NCI-H2171 (cell line): ENCODE results near the gene ETV7.
"Not testable (repeated sequence)": the region's sequence is repeated elsewhere in the genome, so short reads cannot be mapped to it uniquely, and the experiment has no call there.

Source experiments
- DNase-seq: peaks from one replicate; lab custom pipeline; 2025; lab: John Stamatoyannopoulos, UW

Gene ETV7

DNA sequence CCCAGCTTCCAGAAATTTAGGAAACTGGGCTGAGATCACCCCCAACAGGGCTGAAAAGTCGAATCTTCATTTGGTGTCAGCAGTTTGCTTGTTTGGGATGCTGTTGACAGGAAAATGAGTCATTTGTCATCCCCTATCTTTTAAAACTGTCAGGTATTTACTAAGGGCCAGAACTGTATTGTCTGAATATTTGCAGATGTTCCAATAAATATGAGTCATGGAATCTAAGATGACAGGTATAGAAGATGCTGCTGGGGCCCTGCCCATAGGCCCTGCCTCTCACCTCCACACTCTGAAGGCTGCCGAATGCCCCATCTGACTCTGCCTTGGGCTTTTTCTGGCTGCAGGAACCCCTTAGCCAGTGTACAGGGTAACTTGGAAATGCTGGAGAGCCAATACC, 3.9 kb downstream of the ETV7 start:
- DNase-seq = no peak

DNA sequence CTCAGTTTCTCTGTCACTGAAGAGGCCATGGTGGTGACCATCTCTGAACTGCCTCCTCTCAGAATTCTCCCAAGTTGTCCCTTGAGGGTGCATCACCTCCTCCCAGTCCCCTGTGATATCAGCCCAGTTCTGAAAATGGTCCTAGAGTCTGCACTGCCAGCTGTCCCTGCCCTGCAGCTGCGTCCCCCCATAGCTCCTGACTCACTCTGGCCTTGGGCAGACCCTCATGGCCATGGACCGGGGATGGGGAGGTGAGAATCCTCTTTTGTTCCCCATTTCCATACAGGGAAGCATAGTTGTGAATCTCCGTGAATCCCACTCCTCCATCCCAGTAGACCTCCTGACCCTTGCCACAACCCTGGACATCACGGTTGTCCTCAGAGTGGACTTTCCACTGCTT, 4.5 kb downstream of the ETV7 start:
- no peak for DNase-seq

DNA sequence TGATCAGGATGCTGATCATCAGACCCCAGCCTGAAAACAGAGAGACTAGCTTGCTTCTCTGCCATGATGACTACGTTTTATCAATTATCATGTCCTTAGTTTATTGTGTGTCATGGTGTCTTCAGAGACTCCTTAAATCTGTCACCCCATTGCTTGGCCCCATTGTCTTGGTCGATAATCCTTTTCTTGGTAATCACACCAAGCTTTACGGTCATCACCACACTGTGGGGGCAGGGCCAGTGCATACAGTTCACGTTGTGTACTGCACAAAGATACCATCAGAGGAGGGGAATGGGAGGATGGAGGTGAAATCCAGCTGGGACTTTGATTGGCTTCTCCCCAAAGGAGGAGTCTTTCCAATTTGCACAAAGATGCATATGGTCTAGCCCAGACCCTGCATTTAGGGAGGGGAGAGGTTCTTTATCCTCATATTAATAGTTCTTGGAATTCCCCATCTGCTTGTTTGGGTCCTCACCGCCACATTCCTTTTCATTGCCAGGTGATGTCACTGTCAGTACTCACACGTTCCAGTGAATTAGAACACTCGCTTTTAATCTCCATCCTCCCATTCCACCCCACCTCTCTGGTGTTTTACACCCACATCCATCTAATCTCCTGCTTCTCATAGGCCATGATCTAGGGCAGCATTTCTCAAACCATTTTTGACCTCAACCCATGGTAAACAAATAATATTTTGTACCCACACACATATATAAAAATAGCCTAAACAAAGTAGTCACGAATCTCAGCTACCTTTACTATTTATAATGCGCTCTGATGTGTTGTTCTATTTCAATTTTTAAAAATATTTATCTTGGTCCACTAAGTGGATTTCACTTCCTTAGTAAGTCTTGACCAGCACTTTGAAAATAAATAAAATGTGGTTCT, 5.7 kb downstream of the ETV7 start:
- DNase-seq = no peak

DNA sequence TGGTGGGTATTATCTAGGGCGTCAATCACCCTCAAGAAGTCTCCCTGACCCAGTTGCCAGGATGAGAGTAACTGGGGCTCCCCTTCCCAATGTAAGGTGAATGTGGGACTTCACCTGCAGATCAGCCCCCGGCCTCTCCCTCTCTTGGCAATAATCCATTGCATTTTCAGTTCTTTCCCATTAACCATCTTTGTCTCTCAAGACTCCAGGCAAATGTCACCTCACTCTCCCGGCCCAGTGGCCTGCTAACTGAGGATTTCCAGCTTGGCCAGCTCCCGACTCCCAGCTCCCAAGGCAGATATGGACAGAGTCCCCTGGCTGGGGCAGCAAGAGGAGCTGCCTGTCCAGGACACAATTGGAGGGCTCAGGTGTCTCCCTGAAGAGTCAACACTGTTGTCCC, 7.3 kb downstream of the ETV7 start:
- DNase-seq = no peak

DNA sequence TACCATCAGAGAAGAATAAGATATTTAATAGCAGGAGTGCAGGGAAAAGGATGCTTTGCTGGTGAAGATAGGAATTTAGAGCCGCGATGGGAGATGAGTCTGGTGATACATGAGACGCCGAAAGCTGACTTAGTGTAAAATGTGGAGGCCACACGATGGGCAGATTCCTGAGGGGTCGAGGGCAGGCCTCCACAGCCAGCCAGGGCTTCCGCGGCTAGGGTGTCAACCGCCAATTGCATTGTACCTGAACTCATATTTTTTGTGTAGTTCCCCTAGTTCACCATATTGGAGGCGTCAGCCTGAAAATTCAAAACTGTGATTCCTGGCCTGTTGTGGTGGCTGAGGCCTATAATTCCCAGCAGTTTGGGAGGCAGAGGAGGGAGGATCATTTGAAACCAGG, 8.5 kb downstream of the ETV7 start:
- DNase-seq = no peak

DNA sequence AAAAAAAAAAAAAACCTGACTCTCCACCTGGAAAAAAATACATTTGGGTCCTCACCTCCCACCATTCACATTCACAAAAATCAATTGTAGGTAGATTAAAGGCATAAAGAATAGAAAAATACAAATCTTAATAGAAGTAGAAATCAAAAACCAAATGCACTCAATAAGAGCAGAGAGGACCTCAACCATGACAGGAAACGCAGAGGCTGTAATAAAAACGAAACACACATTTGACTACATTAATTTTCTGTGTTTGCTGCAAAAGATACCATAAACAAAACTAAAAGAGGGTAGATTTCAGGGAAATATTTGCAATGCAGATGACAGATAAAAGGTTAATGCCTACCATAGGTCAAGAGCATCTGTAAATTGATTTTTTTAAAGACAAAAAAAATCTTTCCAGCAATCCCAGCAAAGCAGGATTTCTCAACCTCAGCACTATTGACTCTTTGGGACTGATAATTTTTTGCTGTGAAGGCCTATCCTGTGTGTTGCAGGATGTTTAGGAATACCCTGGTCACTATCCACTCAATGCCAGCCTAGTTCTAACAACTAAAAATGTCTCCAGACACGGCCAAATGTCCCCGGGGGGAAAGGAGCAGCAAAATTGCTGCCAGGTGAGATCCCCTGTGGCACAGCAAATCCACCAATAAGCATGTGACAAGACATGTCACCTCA, 9.1 kb downstream of the ETV7 start:
- DNase-seq = no peak

DNA sequence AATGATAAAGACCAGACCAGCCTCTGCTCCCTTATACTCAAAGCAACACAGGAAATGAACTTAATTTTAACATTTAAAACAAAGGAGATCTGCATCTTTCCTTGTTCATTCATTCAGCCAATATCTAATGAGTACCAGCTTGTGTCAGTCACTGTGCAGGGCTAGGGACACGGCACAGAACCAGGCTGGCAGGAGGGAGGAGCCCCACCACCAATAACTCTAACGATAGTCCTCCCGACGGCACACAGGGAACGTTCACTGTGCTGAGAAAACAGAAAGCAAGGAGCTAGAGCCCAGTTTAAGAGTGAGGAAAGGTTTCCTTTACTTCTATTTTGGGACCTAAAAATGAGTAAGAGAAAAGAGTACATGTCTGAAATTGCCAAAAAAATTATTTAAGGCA, 9.9 kb downstream of the ETV7 start:
- no peak for DNase-seq

DNA sequence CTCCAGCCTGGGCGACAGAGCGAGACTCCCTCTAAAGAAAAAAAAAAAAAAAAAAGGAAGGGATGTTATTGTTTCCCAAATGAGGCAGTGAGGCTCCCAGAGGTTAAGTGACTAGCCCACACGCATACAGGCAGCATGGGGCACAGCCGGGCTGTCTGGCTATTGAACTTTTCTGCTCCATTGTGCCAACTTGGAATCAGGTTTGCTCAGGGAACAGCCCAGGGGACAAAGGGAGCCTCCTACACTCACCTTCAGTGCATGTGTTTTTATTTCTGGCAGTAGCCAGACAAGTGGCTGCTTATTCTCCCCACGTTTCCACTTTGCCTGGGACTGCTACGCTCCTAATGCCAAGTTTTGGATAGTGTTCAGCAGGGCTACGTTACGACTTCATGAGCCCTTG, 10.7 kb downstream of the ETV7 start:
- no peak for DNase-seq

DNA sequence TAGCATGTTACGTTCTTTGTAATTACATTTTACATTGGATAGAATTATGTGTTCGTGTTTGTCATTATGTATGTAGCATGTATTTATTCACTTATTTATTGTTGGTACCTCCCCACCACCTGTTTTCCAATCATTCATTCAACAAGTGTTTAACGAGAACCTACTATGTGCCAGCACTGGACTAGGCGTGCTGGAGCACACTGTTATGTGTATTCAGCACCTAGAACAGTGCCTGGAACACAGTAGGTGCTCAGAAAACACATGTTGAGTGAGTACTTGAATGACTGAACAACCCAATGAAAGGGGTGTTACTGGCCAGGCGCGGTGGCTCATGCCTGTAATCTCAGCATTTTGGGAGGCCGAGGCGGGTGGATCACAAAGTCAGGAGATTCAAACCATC, 11.3 kb downstream of the ETV7 start:
- DNase-seq = no peak

DNA sequence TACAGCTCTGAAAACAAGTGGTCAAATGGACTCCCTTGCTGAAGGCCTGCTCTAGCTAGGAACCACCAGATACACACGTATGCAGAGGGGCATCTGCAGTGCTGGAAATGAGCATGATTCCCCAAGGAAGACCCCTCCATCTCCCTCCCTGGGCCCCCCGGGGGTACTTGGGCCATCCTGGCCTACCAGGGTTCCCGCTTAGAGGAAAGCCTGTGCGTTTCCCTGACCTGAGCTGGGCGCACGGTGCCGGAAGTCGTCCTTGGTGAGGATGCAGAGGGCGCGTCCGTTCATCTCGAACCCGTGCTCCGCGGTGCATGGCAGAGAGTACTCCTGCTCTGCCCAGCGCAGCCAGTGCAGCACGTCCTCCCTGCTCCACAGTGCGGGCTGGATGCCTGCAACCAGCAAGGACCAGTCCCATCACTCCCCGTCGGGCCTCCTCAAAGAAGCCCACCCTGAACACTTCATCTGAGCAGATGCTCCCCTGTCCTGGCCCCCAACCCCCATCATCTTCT, 11.8 kb downstream of the ETV7 start:
- DNase-seq = no peak

DNA sequence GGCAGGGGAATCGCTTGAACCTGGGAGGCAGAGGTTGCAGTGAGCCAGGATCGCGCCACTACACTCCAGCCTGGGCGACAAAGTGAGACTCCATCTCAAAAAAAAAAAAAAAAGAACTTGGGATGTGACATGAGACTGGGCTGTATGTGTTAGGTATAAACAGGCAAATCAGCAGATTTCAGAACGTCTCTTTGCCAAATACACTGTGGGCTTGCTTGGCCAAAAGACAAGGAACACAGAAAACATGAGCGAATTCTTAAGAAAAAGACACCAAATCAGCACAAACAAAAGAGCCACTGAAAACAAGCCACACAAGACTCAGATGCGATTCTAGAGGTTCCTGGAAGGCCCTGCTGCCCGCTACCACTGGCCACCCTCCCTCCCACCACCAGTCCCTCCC, 12.5 kb downstream of the ETV7 start:
- no peak for DNase-seq

DNA sequence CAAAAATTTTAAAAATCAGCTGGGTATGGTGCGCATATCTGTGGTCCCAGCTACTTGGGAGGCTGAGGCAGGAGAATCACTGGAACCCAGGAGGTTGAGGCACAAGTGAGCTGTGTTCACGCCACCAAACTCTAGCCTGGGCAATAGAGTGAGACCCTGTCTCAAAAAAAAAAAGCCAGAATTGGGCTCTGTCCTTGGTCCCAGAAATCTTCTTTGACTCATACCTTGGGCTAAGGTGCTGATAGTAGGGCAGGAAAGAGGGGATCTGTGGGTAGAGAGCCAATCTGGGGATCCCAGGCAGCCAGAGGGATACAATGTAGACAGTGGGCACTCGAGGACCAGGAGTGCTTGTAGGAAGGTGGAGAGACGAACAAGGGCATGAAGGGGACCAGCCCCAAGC, 13.3 kb downstream of the ETV7 start:
- no peak for DNase-seq

DNA sequence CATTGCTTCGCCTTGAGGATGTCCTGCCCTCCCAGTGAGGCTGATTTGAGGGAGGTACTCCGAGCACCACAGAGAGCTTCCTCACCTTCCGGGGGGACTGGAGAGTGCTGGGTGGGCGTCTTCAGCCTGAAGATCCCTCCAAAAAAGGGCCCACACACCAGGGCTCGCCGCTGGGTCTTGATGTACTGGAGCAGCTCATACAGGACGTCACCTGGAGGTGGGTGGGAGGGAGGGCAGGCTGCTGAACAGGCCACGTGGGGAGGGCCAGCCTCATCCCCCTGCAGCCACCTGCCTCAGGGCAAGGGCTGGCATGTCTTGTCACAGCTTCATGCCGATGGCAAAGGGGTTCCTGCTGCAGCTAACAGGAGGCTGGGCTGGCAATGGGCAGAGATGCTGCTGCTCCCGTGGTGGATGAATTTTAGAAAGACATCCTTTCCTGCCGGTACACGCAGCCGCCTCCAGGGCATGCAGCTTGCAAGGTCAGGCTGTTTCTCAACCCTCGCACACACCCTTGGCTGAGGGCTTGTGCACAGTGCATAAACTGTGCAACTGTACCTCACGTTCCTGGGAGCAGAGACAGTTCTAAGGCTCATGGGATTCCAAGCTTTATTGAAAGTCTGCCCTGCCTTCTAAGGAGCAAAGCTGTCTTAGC, 14.0 kb downstream of the ETV7 start:
- no peak for DNase-seq

DNA sequence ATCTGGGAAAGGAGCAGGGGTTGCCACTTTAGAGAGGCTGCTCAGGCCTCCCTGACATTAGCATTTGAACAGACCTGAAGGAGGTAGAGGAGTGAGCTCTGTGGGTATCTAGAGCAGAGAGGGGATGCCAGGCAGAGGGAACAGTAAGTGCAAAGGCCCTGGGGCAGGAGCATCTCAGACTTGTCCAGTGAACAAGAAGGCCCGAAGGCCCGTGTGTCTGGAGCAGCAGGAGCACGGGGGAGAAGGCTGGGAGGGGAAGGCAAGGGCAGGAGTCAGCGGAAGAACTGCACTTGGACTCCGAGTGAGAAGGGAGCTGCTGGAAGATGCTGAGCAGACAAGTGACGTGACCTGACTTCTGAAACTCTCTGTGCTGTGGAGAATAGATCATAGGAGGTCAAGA, 15.4 kb downstream of the ETV7 start:
- DNase-seq = no peak

DNA sequence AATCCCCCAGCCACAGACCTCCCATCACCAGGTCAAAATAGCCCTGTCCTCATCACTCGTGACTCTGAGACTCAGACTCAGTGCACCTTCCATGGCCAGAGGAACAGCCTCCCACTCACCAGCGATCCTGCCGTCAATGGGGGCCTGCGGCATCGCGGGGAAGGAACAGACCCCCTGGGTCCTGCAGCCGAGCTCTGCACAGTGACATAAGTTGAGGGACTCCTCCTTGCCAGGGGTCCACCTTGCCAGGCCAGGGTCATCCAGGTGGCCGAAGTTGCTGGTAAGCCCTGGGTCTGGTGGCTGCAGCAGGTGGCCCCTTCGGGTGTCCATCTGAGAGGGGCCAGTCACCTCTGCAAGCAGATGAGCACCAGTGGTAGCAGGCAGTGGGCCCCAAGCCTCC, 16.3 kb downstream of the ETV7 start:
- no peak for DNase-seq

DNA sequence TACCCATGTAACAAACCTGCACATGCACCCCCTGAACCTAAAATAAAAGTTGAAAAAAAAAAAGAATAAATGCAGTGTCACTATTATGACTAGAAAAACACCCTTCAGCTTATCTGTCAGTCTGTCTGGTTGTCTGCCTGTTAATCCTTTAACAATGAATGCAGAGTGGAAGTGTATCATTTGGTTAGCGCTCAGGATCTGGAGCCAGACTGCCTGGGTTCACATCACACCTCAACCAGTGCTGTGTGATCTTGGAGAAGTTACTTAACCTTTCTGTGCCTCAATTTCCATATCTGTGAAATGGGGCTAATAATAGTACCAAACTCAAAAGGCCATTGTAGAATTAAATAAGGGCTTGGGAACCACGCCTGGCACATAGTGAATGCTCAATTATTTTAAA, 16.8 kb downstream of the ETV7 start:
- DNase-seq = no peak

DNA sequence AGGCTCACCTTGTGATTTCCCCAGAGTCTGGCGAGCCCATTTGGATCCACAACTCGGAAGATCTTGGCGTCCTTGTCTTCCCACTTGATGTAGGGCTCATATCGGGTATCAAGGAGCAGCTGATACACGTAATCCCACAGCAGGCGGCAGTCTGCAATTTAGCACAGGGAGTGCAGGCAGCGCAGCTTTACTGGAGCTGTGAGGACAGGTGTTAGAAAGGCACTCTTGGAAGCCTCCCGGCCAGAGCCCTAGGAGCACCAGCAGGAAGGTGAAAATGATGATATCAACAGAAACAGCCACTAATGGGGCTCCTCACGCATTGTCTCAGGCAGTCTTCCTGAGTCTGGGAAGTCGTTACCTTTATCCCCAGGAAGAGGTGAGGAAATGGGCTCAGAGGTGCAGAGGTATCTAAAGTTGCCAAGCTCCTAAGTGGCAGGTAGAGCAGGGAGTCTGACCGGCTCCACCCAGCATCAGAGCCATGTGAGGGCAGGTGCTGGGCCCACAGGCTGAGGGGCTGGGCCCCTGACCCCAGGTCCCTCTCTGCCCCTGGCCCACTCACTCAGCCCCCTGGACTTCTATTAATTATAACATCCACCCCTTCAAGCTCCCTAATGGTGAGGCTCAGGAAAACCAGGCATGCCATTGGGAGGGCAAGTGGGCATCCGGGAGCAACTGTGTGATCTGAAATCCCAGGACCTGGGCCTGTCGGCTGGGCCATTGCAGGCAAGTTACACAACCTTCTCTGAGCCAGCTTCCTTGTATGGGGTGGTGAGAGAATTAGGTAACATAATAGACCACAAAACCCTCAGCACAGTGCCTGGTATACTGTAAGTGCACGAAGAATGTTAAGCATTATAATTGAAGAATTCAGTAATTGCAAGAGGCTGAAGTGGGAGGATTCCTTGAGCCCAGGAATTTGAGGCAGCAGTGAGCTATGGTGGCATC, 18.3 kb downstream of the ETV7 start:
- peak; percentile 83 for DNase-seq

DNA sequence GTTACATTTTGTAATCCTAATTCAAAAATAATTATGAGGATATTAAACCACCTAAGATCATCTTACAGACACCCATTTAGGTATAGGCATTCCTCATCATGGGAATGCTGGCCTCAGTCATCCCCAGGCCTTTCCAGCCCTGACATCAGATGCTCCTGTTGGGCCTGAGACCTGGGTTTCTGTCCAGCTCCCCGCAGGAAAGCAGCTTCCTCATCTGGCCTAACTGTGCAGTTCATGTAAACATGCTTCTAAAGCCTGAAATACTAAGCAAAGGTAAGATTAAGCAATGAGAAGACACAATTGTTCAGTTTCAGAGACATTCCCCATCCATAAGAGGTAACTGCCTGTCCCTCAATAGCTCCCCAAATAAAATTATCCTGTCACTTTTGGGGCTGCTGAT, 19.0 kb downstream of the ETV7 start:
- no peak for DNase-seq

DNA sequence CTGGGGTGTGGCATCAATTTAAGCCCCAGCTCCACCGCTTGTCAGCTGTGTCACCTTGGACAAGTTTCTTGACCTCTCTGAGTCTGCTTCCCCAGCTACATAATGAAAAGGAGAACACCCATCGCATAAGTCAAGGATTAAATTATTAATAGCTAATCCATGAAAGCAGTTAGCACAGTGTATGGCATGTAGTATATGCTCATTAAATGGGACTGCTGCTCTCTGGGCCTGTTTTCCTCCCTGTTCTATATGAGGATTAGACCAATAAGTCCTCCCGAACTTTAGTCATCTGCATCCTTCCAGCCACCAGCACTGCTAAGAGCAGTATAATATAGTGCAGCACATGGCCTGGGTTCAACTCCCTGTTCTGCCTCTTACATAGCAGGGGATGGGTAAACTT, 19.7 kb downstream of the ETV7 start:
- DNase-seq = no peak

DNA sequence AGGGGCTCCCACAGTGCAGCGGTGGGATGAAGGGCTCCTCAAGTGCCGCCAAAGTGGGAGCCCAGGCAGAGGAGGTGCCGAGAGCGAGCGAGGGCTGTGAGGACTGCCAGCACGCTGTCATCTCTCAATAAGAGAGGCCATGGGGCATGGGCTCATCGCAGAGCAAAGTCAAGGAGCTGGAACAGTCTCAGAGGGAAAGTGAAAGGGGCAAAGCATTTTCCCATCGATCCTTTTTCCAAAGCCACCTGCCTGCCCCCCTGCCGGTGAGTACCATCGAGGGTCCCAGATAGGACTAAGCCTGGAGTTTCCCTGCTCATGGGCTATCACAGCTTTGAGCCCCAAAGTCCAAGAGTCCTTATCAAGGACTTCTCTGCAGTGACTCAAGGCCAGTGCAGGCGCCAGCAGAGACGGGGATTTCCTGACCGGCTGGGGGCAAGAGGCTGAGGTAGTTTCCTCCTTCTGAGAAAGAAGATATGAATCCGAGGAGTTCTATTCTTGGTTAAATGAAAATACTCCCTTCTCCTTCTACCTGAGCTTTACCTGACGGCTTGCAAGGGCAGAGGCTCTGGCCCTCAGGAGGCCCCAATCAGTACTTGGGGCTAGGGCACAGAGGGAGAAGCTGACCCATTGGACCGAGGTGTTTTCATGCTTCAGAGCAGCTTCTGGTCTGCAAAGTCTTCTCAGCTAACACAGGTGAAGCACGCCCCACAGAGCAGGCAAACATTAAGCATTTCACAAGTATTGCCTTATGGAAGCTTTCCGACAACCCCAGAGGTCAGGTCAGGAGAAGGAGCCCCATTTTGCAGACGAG, 22.6 kb downstream of the ETV7 start:
- no peak for DNase-seq

DNA sequence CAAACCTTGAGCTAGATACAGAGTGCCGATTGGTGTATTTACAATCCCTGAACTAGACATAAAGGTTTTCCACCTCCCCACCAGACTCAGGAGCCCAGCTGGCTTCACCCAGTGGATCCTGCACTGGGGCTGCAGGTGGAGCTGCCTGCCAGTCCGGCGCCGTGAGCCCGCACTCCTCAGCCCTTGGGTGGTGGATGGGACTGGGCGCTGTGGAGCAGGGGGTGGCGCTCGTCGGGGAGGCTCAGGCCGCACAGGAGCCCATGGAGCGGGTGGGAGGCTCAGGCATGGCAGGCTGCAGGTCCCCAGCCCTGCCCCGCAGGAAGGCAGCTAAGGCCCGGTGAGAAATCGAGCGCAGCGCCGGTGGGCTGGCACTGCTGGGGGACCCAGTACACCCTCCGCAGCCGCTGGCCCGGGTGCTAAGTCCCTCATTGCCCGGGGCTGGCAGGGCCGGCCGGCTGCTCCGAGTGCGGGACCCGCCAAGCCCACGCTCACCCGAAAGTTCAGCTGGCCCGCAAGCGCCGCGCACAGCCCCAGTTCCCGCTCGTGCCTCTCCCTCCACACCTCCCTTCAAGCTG, 23.3 kb downstream of the ETV7 start:
- not testable (repeated sequence) for DNase-seq
